HL-60 (cell line): ENCODE measurements around the gene SP100.

Experiments used
- DNase-seq, 2 experiments: peaks; one replicate each; pipeline ENCODE4 v3.0.0-alpha.2; 2010 to 2020; ENCODE audit warnings: low read depth in 1 of 2, low spot score in 1 of 2
- H3K27ac ChIP-seq: fragments of 250-450 bp; sonication (Bioruptor Pico); replicated peaks from 2 replicates; pipeline ENCODE4 v1.5.1; 2020; ENCODE audit warnings: mild to moderate bottlenecking, moderate library complexity
- H3K27me3 ChIP-seq: fragments of 250-450 bp; sonication (Bioruptor Pico); 2 replicates; pipeline ENCODE4 v1.5.1; 2021; ENCODE audit warnings: mild to moderate bottlenecking, moderate library complexity; ENCODE audit not compliant: insufficient read depth, poor library complexity, severe bottlenecking
- H3K4me3 ChIP-seq: replicated peaks from 2 replicates; pipeline ENCODE4 v1.5.1; 2011; ENCODE audit warnings: mild to moderate bottlenecking, control low read depth, low read length; ENCODE audit not compliant: insufficient read depth
- CTCF ChIP-seq: IDR thresholded peaks from one replicate; pipeline ENCODE4 v1.5.1; 2011; ENCODE audit warnings: low read length, control low read depth, inconsistent platforms; ENCODE audit not compliant: insufficient read depth
- GABPA ChIP-seq: IDR thresholded peaks from 2 replicates; pipeline ENCODE4 v1.6.1; 2012; ENCODE audit warnings: low read depth
- POLR2AphosphoS5 ChIP-seq: IDR thresholded peaks from 2 replicates; pipeline ENCODE4 v1.6.1; 2012; ENCODE audit warnings: low read depth
- SPI1 ChIP-seq: IDR thresholded peaks from 2 replicates; pipeline ENCODE4 v1.6.1; 2012; ENCODE audit warnings: low read depth, mild to moderate bottlenecking, borderline replicate concordance
- TF ChIP-seq, protein P1 (sequence below): IDR thresholded peaks from 2 replicates; pipeline ENCODE4 v1.6.1; 2012; ENCODE audit warnings: low read depth; ENCODE audit not compliant: insufficient replicate concordance

The SP100 gene

GRCh38 chr2:230589025-230589424 is 173.0 kb downstream of the SP100 start:
- Histone ChIP-seq H3K4me3 (no peak overlapping the region), H3K27ac (no peak overlapping the region)
- DNase-seq = no peak

GRCh38 chr2:230589497-230590015 is 173.6 kb downstream of the SP100 start:
- DNase-seq = peak in 1 of 2 experiments; percentile 32
- TF ChIP-seq SPI1 (peak; percentile 78), POLR2AphosphoS5 (no peak)
- Histone ChIP-seq H3K27me3 (no peaks in the 10 kb centered on the region), H3K27ac (no peak overlapping the region), H3K4me3 (no peak overlapping the region)

More at GRCh38 chr2:230589025-230589424, 173.0 kb downstream of the SP100 start:
- TF ChIP-seq SPI1 = no peak
- TF ChIP-seq, protein P1, sequence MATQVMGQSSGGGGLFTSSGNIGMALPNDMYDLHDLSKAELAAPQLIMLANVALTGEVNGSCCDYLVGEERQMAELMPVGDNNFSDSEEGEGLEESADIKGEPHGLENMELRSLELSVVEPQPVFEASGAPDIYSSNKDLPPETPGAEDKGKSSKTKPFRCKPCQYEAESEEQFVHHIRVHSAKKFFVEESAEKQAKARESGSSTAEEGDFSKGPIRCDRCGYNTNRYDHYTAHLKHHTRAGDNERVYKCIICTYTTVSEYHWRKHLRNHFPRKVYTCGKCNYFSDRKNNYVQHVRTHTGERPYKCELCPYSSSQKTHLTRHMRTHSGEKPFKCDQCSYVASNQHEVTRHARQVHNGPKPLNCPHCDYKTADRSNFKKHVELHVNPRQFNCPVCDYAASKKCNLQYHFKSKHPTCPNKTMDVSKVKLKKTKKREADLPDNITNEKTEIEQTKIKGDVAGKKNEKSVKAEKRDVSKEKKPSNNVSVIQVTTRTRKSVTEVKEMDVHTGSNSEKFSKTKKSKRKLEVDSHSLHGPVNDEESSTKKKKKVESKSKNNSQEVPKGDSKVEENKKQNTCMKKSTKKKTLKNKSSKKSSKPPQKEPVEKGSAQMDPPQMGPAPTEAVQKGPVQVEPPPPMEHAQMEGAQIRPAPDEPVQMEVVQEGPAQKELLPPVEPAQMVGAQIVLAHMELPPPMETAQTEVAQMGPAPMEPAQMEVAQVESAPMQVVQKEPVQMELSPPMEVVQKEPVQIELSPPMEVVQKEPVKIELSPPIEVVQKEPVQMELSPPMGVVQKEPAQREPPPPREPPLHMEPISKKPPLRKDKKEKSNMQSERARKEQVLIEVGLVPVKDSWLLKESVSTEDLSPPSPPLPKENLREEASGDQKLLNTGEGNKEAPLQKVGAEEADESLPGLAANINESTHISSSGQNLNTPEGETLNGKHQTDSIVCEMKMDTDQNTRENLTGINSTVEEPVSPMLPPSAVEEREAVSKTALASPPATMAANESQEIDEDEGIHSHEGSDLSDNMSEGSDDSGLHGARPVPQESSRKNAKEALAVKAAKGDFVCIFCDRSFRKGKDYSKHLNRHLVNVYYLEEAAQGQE = no peak
- no peak for TF ChIP-seq CTCF
- no peak for TF ChIP-seq POLR2AphosphoS5
- no peak for TF ChIP-seq GABPA
- no peaks in the 10 kb centered on the region for H3K27me3 ChIP-seq

DNA sequence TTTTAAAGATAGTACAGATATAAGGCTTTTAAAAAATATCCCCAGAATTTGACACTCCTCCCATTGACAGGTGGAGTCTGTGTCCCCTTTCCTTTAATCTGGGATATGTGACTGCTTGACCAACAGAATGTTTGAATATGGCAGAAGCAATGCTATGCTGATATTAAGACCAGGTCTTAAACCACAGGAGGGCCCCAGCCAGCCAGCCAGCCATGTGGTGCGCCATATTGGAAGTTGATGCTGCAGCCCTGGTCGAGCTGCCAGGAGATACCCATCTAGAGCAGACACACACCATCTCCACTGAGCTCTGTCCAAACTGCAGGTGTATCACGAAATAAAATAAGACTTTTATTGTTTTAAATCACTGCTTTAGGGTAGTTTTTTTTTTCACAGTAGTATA is 174.3 kb downstream of the SP100 start:
- Histone ChIP-seq H3K4me3 (no peak overlapping the region), H3K27ac (no peak overlapping the region), H3K27me3 (no peaks in the 10 kb centered on the region)
- no peak for TF ChIP-seq POLR2AphosphoS5
- TF ChIP-seq, protein P1 = no peak
- TF ChIP-seq SPI1 = no peak
- no peak for TF ChIP-seq GABPA
- no peak for TF ChIP-seq CTCF
- DNase-seq = no peak

- TF ChIP-seq GABPA = no peak
- TF ChIP-seq POLR2AphosphoS5 = no peak
- no peak for TF ChIP-seq SPI1
- no peak for TF ChIP-seq CTCF
- TF ChIP-seq, protein P1 = no peak
These were observed 175.8 kb downstream of the SP100 start for GRCh38 chr2:230591850-230592249.

More at GRCh38 chr2:230591850-230592249, 175.8 kb downstream of the SP100 start:
- Histone ChIP-seq H3K4me3 (no peak overlapping the region), H3K27ac (no peak overlapping the region), H3K27me3 (no peaks in the 10 kb centered on the region)
- no peak for DNase-seq
